ENCODE measurements around the gene BMI1.

Gene BMI1

DNA sequence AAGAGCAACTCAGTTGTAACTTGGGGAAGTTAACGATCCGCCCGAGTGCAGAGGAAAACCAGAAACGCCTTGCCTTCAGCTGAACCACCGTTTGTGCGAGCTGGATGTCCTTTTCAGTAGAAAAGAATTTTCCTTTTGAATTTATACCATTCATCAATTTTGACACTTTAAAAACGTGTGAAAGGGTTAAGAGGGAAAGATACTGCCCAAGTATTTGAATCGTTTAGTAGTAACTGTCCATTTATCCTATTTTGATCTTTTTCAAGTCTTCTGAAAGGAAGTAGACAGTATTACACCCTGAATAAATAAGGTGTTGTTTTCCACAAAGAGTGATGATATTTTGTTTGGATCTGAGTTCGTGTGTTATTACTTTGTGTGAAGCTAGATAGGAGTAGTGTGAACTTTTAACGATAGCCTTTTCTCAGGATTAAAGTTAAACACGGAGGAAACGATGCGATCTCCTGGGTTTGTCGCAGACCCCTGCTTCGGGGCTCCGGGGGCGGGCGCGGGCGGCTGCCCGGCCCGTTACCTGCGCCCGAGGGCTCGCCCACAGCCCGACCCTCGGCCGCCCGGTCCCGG lies 830 bp upstream of the BMI1 start:
- DNase-seq, result no peak

DNA sequence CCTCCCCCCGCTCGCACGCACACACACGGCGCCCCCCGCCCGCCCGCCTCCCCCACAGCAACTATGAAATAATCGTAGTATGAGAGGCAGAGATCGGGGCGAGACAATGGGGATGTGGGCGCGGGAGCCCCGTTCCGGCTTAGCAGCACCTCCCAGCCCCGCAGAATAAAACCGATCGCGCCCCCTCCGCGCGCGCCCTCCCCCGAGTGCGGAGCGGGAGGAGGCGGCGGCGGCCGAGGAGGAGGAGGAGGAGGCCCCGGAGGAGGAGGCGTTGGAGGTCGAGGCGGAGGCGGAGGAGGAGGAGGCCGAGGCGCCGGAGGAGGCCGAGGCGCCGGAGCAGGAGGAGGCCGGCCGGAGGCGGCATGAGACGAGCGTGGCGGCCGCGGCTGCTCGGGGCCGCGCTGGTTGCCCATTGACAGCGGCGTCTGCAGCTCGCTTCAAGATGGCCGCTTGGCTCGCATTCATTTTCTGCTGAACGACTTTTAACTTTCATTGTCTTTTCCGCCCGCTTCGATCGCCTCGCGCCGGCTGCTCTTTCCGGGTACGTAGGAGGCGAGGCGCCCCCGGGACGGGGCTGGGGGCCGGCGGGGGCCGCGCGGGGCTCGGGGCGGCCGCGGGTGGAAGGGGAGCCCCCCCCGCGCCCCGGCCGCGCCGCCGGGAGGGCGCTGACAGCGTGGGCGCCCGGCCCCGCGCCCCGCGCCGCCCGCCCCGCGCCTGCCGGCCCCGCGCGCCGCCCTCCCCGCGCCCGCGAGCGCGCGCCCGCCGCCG lies 441 bp downstream of the BMI1 start:
- peak; percentile 58 for DNase-seq

DNA sequence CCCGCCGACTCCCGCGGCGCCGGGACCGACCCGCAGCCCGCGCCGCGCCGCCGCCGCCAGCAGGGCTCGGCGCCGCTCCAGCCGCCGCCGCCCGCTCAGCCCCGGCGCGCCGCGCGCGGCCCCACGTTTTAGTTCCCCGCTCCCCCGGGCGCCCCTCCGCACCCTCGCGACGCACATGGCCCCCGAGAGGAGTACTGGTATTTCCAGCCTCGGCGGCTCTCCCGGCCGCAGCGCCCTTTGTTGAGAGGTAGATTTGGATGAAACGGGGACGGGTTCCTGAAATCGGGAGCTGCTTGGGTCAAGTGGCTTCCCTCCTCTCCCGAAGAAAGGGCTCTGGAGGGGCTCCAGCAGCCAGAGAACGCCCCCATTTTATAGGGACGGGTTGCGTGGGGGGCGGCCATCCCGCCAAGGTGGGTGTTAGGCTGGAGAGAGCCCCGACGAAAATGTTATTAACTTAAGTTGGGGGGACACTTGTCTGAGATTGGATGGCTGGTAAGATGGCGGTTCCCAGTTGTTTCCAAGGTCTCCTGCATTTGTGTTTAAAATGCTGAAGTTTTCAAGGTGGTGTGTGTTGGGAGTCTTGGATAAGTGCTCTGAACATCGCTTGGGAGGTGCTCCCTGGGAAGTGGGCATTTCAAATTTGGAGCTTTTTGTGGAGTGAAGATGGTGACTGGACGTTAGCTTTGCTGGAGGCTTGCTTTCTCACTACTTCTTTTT lies 1.2 kb downstream of the BMI1 start:
- no peak for DNase-seq

DNA sequence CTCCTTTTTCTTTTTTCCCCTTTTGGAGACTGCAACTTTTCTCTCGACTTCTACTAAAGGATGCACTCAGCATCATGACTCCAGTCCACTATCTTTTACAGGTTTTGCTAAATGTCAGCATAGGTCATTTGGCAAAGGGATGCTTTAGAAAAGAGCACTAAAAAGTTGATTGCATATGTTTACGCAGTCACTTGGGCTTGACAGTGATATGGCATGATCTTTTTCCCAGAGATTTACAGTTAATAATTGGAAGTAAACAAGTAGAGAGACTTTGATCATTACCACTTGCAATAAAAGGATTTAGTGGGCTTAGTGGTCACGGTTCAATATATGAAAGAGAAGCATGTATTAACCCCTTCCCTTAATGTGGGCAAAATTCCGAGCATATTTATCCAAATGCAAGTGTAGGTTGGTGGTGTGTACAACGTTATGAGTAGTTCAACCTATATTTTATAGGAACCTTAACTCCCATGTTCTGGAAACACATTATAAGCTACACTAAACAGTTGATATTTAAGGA lies 1.8 kb downstream of the BMI1 start:
- DNase-seq, result no peak

DNA sequence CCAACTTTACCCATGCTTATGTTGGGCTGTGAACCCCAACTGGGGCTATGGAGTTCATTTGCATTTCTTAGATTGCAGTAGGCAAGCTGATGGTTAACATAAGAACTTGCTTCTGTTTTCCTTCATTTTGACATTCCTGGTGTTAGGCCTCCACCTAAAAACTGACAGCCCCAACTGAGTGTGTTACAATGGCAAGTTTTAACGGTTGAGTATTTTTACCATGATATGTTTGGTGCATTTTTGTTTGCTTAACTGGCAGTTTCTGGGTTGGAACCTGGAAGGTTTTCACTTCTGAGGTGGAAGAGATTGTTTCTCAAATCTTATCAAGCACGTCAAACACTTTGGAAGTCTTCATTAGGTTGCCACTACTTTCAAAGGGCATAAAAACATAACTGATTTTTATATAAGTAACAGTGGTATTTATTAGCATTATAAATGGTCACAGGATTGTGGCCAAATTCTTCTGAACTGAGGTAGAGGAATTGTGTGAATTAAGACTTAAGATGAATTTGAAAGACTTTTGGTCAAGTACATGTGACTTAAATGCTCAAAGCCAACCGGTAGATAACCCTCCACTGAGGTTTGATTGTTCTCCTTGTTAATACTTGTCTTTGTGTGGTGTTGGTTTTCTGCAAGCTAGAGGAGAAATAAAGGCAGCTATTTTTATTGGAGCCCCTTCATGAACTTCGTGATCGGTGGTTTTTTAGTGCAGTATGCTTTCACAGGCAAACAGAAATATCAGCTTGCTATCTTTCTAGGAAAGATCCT lies 2.8 kb downstream of the BMI1 start:
- DNase-seq, result no peak

DNA sequence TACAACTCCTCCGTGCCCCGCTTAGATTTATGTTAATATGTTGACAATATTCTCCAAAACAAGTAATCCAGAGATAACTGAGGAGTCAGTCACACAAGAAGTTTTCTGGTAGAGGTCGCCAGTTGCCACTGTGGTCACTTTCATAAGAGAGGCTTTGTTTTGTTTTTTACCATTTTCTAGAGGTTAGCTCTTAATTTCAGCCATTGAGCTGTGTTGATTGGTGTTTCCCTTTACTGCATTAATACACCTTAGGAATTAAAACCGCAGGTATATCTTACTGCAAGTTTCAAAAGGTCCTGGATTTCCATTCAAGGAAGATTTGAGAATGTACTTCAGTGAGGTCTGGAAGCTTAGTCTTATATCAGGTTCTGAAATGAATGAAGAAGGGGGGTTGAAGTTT lies 3.5 kb downstream of the BMI1 start:
- no peak for DNase-seq

DNA sequence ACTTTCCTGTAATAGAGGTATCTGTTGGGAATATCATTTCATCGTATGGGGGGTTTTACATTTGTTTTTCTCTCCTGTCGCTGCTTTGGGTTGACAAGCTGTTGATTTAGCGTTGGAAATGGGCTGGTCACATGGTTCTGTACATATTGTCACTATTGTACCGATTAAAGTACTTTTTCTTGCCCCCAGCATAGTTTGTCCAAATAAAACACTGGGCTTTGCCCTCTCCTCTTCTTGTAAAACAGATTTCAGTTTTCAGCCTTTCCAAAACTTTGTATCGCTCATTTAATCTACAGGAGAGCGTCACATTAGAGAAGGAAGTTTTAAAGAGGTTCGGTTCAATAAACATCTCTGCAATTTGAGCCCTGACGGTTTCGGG lies 4.0 kb downstream of the BMI1 start:
- DNase-seq, result no peak

DNA sequence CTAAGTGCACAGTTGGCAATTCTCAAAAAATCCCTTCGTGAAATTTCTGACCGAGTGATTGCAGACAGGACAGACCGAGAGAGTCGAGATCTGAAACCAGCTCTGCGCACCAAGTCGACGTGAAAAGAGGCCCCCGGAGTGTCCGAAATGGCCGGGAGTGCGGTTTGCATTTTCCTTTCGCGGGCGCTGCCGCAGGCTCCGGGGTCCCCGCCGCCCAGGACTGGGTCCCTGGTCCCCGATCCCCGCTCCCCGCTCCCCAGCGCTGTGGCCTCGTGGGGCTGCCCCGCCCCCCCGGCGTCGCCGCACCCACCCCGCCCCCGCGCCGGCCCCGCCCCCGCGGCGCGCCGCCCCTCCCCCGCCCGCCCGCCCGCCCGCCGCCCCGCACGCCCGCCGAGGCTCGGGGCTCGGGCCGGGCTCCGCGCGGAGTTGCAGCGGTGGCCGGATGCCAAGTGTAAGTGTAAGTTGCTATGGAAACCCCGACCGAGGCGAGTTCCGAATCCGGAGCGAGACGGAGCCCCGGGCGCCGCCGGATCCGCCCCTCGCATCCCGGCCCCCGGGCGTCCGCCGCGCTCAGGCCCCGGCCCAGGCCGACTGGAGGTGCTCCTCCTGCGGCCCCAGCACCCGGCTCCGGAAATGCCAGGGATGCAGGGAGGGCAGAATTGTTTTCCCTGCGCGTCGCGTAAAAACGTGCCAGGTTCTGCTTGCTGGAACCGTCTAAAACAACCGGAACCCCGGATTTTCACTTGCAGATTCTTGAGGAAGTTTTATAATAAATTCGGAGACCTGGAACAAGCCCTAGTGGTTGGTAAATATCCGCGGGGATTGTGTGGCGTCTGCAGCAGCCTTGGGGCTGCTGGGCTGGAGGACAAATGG lies 4.6 kb downstream of the BMI1 start:
- DNase-seq, result peak; percentile 82

DNA sequence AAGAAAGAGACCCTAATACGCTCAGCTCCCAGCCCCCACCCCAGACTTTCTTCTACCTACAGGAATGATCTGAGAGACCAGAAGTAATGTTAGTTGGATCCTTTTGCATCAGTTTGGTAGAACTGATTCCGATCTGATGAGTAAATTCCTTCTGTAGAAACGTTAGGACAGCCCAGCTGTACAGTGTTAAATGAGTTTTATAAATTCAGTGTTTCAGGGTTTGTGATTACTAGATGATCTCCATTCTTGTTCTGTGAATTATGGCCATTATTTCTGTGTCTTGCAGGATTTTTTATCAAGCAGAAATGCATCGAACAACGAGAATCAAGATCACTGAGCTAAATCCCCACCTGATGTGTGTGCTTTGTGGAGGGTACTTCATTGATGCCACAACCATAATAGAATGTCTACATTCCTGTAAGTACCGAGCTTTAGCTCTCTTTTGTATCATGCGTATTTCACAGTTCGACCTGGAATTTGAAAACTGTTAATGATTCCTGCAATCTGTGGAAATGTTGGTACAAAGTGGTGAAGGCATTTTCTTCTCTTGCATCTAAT lies 5.3 kb downstream of the BMI1 start:
- DNase-seq, result no peak

DNA sequence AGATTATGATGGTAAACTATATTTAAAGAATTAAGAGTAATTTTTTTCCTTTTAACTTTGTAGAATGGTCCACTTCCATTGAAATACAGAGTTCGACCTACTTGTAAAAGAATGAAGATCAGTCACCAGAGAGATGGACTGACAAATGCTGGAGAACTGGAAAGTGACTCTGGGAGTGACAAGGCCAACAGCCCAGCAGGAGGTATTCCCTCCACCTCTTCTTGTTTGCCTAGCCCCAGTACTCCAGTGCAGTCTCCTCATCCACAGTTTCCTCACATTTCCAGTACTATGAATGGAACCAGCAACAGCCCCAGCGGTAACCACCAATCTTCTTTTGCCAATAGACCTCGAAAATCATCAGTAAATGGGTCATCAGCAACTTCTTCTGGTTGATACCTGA lies 8.3 kb downstream of the BMI1 start:
- no peak for DNase-seq

DNA sequence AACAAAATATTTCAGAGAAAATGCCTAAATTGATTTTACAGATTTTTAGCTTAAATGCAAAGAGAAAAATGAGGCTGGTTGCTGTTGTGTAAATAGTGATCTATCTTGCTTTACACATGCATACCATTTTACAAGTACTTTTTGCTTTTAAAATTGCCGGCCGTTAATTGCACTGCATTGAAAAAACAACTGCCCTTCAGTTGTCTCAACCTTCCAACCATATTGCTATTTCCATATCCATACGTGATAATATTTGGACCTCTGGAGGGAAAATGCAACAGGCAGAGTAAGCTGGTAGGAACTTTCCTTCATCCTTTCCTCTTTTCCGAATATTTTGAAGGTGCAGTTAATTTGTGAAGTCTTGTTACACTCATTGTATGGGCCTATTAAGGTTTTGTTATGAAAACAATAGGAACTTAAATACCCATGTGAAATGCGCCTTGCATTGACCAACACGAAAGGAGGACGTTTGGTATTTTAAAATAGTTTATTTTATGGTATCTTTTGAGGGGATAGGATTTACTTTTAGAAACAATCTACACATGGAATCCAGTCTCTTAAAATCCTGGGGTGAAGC lies 11.3 kb downstream of the BMI1 start:
- no peak for DNase-seq

DNA sequence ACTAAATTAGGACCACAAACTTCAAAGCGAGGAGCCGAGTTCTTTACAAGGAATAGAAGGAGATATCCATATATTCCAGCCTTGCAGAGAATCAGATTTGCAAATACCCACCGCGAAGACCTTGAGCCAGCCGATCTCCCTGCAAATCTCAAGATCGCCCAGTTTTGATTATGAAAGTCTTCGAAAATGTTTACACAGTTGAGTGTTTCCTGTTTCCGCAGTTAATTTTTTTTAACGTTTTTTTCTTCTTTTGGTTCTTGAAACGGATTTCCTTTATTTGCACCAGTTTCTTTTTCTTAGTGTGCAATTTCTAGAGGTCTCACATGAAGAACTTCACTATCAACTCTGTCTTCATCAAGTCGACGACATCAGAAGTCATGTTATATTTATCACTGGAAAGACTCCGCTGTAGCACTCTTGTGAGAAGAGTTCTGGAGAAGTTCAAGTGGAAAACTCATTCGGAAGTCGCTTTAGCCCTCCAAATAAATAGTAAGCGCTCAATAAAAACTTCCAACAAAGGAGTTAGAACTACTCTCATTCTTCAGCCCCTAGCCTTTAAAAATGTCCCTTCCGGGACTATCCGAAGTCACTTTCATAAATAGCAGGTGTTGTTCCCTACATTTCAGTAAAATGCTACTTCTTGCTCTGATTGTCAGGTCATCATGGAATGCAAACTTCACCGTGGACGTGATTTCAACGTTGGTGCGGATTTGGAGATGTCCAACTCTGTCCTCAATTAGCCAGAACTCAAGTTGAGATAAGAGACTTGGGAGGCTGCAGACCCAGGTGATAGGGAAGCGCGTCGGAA lies 12.5 kb downstream of the BMI1 start:
- DNase-seq, result no peak

DNA sequence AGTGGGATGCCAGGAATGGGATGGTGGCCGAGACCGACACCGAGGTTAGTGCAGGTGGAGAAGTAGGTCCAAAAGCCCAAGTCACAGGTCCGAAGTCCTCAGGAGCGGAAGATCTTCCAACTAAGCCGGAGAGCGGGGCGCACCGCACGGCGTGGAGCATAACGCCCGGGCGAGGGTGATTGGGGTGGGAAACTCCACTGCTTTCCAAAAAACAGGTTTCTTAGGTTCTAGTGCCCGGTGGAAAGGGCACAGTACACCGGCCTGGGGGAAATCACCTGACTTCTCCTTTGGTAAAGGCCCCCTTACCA lies 13.0 kb downstream of the BMI1 start:
- no peak for DNase-seq

DNA sequence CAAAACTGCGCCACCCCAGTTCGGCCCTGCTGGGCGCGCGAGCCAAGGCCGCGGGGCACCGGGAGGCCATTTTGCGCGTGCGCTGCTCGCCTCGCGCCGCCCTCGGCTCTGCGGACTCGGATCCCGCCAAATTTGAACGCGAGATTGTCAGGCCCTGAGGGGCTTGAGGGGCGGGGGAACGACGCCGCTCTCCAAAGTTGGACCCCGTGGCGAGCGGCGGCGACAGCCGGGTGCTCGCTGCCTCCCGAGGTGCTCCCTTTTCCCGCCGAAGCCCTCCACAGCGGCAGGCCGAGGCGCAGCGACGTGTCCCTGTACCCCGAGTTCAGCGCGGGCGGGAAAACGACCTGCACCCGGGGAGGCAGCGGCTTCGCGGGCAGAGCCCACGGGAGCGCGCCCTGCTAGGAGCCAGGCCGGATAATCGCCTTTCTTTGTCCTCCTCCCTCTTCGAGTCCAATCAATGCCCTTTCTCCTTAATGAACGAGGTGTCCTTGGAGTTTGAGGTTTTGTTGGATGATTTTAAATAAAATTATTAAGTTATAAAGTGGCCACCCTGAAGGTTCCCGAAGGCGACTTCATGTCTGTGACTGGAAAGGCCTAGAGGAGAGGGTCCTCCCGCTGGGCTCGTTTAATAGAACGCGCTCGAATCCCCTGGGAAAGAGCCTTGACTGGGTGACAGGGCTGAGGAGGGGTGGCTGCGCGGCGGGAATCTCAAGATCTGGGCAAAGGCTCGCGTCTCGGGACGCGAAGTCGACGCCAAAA lies 13.7 kb downstream of the BMI1 start:
- DNase-seq, result no peak

DNA sequence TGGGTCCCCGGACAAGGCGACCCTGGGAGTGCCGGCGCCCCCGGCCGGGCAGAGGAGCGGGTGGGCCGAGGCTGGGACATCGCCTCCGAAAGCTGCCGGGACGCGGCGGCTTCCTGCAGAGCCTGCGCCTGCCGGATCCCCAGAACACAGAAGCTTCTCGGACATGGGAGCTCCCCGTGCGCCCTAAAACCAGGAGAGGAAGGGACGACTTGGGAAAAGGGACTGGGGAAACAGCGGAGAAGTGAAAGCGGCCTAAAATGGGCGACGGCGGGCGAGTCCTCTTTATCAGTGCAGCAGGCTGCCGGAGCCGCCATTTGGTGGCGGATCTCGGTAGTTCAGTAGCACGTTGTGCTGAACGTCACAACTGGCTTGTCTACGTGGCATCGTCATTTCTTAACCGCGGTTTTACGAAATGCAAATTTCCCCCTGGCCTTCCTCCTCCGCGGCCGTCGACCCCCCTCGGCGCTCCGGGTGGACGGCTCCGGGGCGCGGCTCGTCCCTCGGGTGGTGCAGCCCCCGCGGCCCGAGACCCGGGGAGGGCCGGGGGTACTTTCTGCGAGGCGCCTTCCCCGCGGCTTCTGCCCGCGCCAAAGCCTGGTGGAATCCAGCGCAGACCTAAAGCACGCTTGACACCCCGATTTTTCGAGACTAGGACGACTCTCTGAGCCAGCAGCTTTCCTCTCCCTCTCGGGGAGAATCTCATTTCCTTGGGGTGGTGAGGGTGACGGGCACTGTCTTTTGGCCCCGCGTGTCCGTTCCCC lies 14.5 kb downstream of the BMI1 start:
- DNase-seq, result peak; percentile 85

DNA sequence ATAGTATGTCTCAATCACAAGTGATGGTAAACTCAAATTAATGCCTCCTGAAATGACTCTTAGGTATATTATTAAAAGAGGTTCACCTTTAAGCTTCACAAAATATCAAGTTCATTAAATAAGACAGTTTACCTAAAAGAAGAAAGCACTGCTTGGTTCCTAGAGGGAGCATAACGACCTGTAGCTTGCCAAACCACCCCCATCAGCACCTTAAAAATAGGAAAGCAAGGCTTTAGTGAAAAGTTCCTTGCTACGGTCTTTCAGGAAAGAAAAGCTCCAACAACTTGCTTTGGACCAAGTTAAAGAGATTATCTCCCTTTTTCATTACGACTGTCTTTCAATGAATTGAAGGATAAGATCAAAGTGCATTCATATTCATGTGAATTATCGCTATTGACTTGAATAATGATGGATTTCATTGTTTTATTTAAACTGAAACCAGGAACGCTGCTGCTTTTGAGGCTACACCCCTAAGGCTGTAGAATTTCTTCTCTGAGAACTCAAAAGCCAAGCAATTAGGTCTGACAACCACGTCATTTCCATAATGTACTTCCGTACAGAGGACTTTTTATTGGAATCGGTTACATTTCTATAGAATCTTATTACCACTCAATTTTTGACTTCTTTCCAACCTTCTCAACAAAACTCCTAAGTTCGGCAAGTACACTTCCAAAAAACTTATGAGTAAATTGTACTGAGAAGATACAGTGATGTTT lies 17.4 kb downstream of the BMI1 start:
- no peak for DNase-seq

DNA sequence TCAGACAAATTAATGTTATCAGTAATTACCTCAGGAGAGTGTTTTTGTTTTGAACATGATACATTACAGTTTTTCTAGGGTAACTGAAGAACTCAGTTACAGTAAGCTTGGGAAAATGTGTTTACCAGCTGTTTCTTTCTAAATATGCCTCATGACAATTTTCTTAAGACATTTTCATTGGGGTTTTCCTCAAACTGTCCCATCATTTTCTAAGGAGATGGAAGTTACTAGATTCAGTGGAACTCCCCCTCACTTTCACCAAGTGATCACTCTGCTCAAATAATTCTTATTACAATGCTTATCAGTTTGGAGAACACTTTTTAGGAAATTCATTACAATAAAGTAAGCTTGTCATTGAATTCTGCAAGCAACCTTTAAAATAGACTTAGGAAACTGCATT lies 18.0 kb downstream of the BMI1 start:
- DNase-seq, result no peak

DNA sequence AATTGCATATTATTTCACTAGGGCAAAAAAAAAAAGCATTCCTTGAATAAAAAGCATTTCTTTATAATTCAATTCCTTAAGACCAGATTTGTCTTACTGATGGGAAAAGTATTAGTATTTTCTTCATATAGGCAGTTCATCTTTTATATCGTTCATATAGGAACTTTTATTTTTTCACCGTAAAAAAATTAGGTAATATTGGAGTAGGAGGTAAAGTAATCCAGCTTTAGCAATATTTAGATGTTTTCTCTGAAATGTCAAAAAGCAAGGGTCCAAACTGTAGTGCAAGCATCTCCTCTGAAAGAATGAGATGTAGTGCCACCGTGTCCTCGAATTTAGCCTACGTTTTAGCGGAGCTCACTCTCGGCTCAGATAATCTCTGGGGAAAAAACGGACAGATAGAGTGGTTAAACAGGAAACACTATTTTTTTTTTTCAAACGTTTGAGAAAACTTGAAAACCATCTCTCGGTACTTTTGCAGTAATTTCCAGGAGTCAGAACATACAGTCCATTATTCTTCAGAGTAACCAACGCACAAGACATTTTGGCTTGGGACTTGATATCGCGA lies 18.9 kb downstream of the BMI1 start:
- no peak for DNase-seq

Measured in CD4-positive, alpha-beta T cell treated with Interferon gamma for 1 hour (primary cell).